Skeletal muscle cell (primary cell): ENCODE data around the gene USP6NL.

ENCODE experiments used
- DNase-seq: peaks from one replicate; pipeline ENCODE4 v3.0.0-alpha.2; 2010; ENCODE audit warnings: low read depth
- H3K4me3 ChIP-seq: 2 replicates; pipeline ENCODE4 v1.5.1; 2011; ENCODE audit warnings: low read depth, mild to moderate bottlenecking, control low read depth, low read length, moderate library complexity

Gene USP6NL

GRCh38 chr10:11407939-11408338, 203.5 kb downstream of the USP6NL start:
- no peak overlapping the region for H3K4me3 ChIP-seq

GRCh38 chr10:11406746-11407145, 204.7 kb downstream of the USP6NL start:
- H3K4me3 ChIP-seq: no peak overlapping the region
- no peak for DNase-seq

More at GRCh38 chr10:11407939-11408338, 203.5 kb downstream of the USP6NL start:
- DNase-seq: no peak

- no peak for DNase-seq
- no peak overlapping the region for H3K4me3 ChIP-seq
Observed at GRCh38 chr10:11404901-11405300, 206.5 kb downstream of the USP6NL start.
